HG03439 (cell line): ENCODE results near the gene WDR45.

ENCODE experiments used
- ATAC-seq: cut with Tn5 transposase; IDR thresholded peaks from one replicate; pipeline ENCODE4 v1.9.1; 2021; ENCODE audit warnings: mild to moderate bottlenecking, moderate library complexity; ENCODE audit not compliant: unreplicated experiment

WDR45 gene

DNA sequence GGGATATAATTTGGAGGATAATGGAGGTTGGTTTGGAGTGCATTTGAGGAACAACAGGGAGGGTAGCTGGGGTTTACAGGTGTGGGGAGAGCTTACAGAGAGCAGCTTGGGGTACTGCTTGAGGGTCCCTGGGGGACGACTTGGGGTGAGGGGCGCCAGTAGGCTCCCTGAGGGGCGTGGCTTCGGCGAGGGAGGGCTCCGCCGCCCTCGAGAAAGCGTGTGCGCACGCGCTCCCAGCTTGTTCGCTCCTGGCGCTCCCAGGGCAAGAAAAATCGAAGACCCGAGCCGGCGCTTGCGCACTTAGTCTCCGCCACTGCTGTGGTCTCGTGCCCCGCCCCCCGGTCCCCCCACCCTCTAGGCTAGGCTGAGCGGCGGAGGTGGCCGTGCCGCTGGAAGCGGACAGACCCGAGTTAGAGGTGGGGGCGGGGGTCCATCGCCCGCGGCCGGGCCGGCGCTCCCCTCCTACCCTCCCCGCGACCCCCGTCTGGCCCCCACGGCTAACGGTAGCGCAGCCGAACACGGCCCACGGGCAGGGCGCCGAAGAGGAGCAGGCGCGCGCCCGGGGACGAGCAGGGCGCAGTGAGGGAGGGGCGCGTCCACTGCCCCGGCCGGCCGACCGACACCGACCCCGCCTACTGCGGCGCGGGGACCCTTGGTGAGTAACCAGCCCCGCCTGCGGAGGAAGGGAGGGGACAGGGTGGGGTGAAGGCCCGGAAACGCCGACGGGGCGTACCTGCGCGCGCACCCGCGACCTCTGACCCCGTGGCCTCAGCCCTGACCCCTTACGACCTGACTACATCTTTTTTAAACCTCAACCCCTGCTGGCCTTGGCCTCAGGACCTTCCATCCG is 26.2 kb downstream of the WDR45 start:
- no peak for ATAC-seq

DNA sequence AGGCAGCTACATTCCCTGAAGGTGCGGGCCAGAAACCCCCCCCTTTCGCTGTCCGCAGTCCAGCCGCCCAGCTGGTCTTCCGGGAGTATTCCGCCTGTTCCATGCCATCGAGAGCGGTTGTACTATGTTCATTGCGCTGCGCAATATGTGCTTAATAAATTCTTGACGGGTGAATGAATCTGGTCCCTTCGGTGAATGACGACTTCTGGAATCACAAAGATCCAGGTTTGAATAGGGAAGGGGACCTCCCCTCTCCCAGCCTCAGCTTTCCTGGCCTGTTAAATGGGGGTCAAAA is 35.8 kb downstream of the WDR45 start:
- ATAC-seq, result no peak

DNA sequence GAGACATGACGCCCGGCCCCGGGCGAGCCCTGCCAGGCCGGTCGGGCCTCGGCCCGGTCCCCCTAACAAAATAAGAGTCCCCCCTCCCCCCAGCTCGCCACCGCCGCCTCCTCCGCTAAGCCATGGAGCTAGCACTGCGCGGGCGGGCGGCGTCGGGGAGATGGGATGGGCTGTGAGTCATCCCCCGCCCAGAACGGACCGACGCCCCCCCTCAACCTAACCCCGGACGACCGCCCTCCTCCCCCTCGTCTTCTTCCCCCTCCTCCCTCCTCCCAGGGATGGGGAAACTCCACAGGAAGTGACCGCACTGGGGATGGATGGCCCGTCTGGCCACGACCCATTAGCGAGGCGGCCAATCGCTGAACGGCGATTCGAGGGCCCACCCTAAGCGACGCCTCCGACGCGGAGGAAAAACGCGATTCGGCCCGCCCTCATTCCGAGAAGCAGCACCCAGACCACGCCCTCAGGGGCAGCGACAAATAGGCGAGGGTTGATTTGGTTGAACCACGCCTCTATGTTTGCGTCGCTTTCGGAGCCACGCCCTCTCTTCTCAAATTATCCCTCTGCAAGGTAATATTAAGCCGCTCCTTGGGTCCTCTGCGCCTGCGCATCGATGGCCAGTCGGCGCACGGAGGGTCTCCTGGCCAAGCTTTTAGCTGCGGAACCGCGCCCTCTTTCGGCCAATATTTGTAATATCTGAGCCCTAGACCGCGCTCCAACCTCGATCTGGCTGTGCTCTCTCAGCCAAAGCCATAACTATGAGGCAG is 36.3 kb downstream of the WDR45 start, which contains the start of gene TFE3:
Gene TFE3 (minus strand): TSS at position 138 of the 767 bp plus-strand sequence. CDS start 131 bp downstream, at position 7.
- ATAC-seq, result peak; percentile 86

DNA sequence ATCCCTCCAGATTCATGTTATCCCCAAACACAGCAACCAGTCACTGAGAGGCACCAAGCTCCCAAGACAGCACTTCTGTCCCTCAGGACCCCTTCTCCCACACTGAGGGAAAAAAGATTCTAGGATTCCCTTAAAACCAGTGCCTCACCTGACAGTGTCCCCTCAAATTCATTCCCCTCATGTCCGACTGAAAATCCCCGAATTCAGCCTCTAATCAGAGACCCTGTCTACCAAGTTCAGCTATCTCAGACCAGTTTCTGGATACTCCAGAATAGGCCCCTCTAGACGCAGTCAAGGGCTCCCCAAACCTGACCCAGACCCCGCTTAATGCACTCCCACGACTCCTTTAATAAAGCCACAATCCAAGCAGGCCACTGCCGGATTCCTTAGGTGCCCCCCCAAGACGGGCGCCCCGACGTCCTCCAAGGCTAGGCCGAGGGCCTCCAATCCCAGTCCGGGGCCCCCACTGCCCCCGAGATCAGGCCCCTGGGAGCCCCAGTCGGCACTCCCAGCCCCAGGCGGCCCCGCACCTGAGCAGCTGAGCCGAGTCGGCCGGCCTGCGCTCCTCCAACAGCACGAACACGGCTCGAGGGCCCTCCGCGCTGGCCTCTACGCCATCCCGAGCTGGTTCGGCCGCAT is 37.0 kb downstream of the WDR45 start:
- no peak for ATAC-seq

DNA sequence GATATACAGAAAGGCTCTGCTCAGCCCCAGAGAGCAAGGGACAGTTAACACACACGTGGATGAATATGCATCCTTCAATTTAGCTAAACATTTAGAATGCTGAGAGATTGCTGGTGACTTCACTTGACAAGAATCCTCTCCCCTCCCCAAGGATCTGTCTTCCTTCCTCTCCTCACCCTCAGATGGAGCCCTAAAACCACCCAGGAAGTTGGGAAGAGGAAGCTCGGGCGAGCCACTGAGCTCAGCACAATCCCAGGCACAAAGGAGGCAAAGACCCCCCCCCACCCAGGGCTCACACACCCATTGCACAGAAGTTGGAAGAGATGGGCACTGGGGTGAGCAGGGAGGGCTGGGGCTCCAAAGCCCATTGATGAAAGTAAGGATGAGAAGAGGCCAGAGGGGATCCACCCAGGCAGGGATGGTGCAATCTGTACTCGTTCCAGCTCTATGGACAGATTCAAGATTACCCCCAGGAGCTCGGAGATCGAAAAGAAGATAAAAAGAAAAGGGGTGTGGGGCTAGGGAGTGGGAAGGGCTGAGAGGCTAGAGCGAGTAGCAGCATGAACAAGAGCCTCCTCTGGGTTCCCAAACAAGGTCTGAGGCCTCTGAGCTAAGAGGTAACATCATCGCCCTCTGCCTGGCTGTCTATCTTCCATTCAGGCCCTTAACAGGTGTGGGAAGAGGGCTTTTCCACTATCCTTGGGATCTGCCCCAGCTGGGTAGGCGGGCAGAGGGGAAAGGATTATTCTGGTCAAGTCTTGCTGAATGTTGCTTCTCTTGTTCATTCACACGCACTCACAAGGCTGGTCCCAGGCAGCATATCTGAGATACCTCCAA is 37.7 kb downstream of the WDR45 start:
- ATAC-seq, result no peak

DNA sequence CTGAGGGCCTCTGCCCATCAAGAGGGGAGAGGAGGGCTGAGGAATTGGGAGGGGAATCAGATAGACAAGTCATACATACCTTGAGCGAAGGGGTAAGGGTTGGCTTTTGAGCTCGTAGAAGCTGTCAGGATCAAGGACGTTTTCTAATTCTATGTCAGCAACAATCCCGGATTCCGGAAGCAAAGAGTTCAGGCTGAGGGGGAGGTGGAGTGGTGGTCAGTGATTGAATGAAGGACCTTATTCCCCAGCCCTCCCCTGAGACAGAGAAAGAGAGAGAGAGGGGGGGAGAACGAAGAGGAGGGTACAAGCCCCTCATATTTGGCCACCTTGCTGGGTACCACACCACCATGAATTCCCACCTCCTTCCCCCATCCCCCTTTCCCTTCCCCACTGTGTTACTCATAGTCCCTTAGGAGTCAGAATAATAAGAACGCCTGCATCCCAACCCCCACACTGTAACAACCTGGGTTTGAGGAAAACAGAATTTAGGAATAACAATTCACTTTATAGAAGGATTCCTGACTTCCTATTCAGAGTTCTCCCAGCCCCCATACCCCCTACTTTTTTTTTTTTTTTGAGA is 39.2 kb downstream of the WDR45 start:
- ATAC-seq, result no peak

DNA sequence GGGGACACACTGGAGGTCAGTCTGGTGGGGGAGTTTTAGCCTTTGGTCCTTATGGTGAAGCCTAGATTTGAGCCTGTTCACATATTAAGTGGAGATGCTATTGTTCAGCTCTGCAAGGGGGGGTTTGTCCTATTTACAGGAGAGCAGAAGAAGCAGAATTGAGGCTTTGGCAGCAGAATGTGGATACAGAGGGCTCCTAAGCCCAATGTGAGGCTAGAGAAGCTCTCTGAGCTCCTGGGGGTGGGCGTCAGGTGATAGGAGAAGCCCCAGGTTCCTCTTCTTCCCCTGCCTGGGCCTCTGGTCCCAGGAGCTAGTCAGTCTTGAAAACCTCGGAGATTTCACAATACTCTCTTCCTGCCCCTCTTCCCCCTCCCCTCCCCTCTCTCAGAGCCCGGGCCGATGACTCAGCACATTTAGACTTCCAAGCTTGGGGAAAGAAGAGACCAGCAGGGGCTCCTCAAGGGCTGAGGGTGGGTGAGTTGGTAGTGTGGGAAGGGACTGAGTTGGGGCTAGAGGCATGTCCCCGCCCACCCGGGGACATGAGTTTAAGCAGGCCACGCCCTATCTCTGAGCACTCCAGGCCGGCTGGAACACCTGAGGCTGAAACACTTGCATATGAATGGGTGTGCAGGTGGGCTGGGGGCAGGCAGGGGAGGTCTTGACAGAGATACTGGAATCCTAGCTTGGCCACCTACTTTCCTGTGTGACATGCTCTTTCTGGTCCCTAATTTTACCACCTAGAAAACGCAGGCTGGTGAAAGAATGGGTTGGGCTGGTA is 39.9 kb downstream of the WDR45 start:
- no peak for ATAC-seq

DNA sequence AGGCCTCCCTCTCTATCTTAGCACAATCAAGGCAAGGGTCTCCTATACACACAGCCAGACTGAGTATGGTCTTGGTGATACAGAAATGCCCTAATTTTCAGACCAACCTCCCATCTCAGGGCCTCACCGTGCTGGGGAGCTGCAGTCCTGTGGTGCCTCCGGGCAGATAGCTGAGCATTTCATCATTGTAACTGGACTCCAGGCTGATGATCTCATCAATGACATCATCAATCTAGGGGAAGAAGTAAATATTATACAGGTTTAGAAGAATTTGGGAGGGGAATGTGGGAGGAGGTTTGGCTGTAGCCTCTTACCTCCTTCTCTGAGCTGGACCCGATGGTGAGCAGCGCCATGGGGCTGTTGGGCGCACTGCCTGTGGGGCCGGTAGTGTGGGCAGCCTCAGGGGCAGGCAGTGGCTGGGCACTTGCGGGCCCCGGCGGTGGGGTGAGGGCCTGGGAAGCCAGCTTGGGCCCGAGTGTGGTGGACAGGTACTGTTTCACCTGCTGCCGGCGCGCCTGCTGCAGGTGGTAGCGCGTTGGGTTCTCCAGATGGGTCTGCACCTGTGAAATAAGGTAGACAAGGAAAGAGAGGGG is 41.7 kb downstream of the WDR45 start:
- ATAC-seq, result no peak

DNA sequence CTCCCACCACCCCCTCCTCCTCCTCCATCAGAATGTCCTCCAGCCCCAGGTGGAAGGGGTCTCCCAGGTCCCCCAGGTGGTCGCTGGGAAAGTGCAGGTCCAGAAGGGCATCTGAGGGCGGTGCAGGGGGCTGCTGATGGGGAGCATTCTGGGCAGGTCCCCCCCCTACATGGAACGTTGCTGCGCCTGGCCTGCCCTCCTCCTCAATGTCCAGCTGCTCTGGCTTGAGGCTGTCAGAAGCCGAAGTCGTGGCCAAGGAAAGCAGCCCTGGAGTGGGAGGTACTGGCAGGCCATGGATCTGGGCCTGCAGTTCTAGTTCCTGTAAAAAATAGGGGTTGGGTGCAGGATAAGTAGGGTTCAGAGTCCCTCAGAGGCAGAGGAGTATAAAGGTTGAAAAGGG is 49.4 kb downstream of the WDR45 start:
- ATAC-seq, result no peak

DNA sequence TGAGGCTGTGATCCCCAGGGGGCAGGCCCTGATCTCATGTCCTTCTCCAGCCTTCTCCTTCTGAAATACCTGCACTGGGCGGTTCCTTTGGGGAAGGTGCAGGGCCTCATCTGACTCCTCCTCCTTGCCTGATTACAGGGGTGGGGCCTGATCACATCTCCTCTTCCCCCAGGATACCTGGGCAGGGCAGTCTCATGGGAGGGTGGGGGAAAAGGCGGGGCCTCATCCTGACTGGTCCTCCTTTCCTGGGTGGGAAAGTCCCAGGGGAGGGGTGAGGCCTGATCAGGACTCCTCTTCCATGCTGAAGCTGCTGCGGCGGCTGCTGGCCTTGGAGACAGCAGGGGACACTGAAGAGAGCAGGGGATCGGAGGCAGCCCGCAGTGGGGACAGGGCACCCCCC is 49.8 kb downstream of the WDR45 start:
- no peak for ATAC-seq
